Liver (tissue), 9 donors: ENCODE results near the gene PRR16. TPM values are rescaled to one million over a fixed set of nuclear protein-coding genes. Genes with fewer than 3 reads are reported as not detected.

Experiments
- DNase-seq: peaks from one replicate; pipeline ENCODE4 v3.0.0-alpha.2; 2017; ENCODE audit warnings: low spot score
- H3K27ac ChIP-seq, 2 donors: one replicate each; pipeline ENCODE4 v1.7.0; 2013; ENCODE audit warnings: inconsistent platforms in 2 of 2, low read length in 2 of 2, control low read depth in 1 of 2, low read depth in 1 of 2, mild to moderate bottlenecking in 1 of 2
- H3K27me3 ChIP-seq, 4 donors: one replicate each; pipeline versions ENCODE4 v1.6.1 to v1.7.0; 2013; ENCODE audit warnings: low read length in 3 of 4, inconsistent platforms in 1 of 4, mild to moderate bottlenecking in 1 of 4, moderate library complexity in 1 of 4; ENCODE audit not compliant: control insufficient read depth in 4 of 4, insufficient read depth in 4 of 4
- H3K36me3 ChIP-seq, 4 donors: one replicate each; pipeline versions ENCODE4 v1.6.1 to v1.7.0; 2013; ENCODE audit warnings: low read length in 3 of 4, mild to moderate bottlenecking in 3 of 4, low read depth in 1 of 4, moderate library complexity in 1 of 4; ENCODE audit not compliant: control insufficient read depth in 4 of 4, insufficient read depth in 3 of 4
- H3K4me1 ChIP-seq, 4 donors: one replicate each; pipeline versions ENCODE4 v1.6.1 to v1.7.0; 2013; ENCODE audit warnings: low read length in 3 of 4, mild to moderate bottlenecking in 3 of 4, moderate library complexity in 1 of 4; ENCODE audit not compliant: control insufficient read depth in 4 of 4, insufficient read depth in 4 of 4
- H3K4me3 ChIP-seq, 3 donors: one replicate each; pipeline versions ENCODE4 v1.6.1 to v1.7.0; 2013; ENCODE audit warnings: low read length in 3 of 3, control low read depth in 1 of 3, low read depth in 1 of 3, mild to moderate bottlenecking in 1 of 3
- H3K9ac ChIP-seq, 2 donors: one replicate each; pipeline ENCODE4 v1.7.0; 2013; ENCODE audit warnings: low read length in 2 of 2, mild to moderate bottlenecking in 2 of 2, moderate library complexity in 2 of 2, control low read depth in 1 of 2, low read depth in 1 of 2
- H3K9me3 ChIP-seq, 4 donors: one replicate each; pipeline versions ENCODE4 v1.6.1 to v1.7.0; 2013; ENCODE audit warnings: low read length in 3 of 4; ENCODE audit not compliant: control insufficient read depth in 4 of 4
- EGR1 ChIP-seq, 2 donors: IDR thresholded peaks; 2 replicates each; pipeline ENCODE4 v1.6.1; 2016 to 2018; ENCODE audit warnings: antibody characterized with exemption in 2 of 2, low read depth in 2 of 2
- FOXA1 ChIP-seq: IDR thresholded peaks from 2 replicates; pipeline ENCODE4 v1.6.1; 2016; ENCODE audit warnings: antibody characterized with exemption
- FOXA2 ChIP-seq: IDR thresholded peaks from 2 replicates; pipeline ENCODE4 v1.6.1; 2016; ENCODE audit warnings: antibody characterized with exemption
- GABPA ChIP-seq, 2 donors: IDR thresholded peaks in 1 of 2; conservative IDR thresholded peaks in 1 of 2; 2 replicates each; pipeline ENCODE4 v1.6.1; 2016; ENCODE audit warnings: antibody characterized with exemption in 2 of 2, mild to moderate bottlenecking in 1 of 2, moderate library complexity in 1 of 2
- HNF4A ChIP-seq, 2 donors: conservative IDR thresholded peaks; 2 replicates each; pipeline ENCODE4 v1.6.1; 2016; ENCODE audit warnings: antibody characterized with exemption in 2 of 2, mild to moderate bottlenecking in 2 of 2
- HNF4G ChIP-seq: IDR thresholded peaks from 2 replicates; pipeline ENCODE4 v1.6.1; 2016; ENCODE audit warnings: antibody characterized with exemption
- JUND ChIP-seq, 2 donors: IDR thresholded peaks; 2 replicates each; pipeline ENCODE4 v1.6.1; 2016; ENCODE audit warnings: antibody characterized with exemption in 2 of 2
- NR2F2 ChIP-seq: IDR thresholded peaks from 2 replicates; pipeline ENCODE4 v1.6.1; 2016; ENCODE audit warnings: antibody characterized with exemption
- RAD21 ChIP-seq, 2 donors: IDR thresholded peaks; 2 replicates each; pipeline ENCODE4 v1.6.1; 2016; ENCODE audit warnings: antibody characterized with exemption in 2 of 2, mild to moderate bottlenecking in 2 of 2
- RXRA ChIP-seq, 2 donors: IDR thresholded peaks; 2 replicates each; pipeline ENCODE4 v1.6.1; 2017 to 2018; ENCODE audit warnings: antibody characterized with exemption in 2 of 2, mild to moderate bottlenecking in 1 of 2
- TAF1 ChIP-seq: conservative IDR thresholded peaks from 2 replicates; pipeline ENCODE4 v1.6.1; 2016; ENCODE audit warnings: antibody characterized with exemption, mild to moderate bottlenecking
- YY1 ChIP-seq: IDR thresholded peaks from 2 replicates; pipeline ENCODE4 v1.6.1; 2016; ENCODE audit warnings: antibody characterized with exemption, mild to moderate bottlenecking
- WGBS: extraction: QIAGEN DNeasy Blood & Tissue Kit; methylation state at CpG from one replicate; pipeline ENCODE4 v1.1.7; 2013; 5-methylcytosine and 5-hydroxymethylcytosine counted together
- polyA plus RNA-seq, 2 donors: library from polyadenylated mRNA; stranded (reverse) in 1 of 2; unstranded in 1 of 2; fragments of 200-250 nt in 1 of 2; fragments of >200 nt in 1 of 2; fragmentation: Nextera tagmentation in 1 of 2; extraction: Ambion mirVana in 1 of 2; gene quantifications; one replicate each; pipeline versions ENCODE4 v1.2.1 to v1.2.3, GENCODE V29; 2013 to 2015
- total RNA-seq, 2 donors: library from RNA; depleted of rRNA; stranded (reverse); fragments of >200 nt; gene quantifications; one replicate each; pipeline ENCODE4 v1.2.3, GENCODE V29; 2014
- TF ChIP-seq, protein P1 (sequence below): IDR thresholded peaks from 2 replicates; pipeline ENCODE4 v1.6.1; 2016; ENCODE audit warnings: antibody characterized with exemption
- TF ChIP-seq, protein P2 (sequence below): IDR thresholded peaks from 2 replicates; pipeline ENCODE4 v1.6.1; 2016; ENCODE audit warnings: antibody characterized with exemption
- TF ChIP-seq, protein P3 (sequence below): fragments of 150-350 bp; IDR thresholded peaks from 2 replicates; pipeline ENCODE4 v1.5.1; 2017; ENCODE audit warnings: improper control_type of control experiment, low read depth, low read length; ENCODE audit not compliant: missing input control
- TF ChIP-seq, protein P4 (sequence below): IDR thresholded peaks from 2 replicates; pipeline ENCODE4 v1.6.1; 2016; ENCODE audit warnings: antibody characterized with exemption
- TF ChIP-seq, protein P5 (sequence below): IDR thresholded peaks from 2 replicates; pipeline ENCODE4 v1.6.1; 2016; ENCODE audit warnings: antibody characterized with exemption, mild to moderate bottlenecking
- donor health status: healthy.
- donor health status: healthy.
- donor health status: healthy.
- donor health status: healthy.
- donor health status: healthy.

The PRR16 gene
- total and polyA plus RNA-seq, 4 donors: 0.14 to 0.42 (median 0.21) TPM

DNA sequence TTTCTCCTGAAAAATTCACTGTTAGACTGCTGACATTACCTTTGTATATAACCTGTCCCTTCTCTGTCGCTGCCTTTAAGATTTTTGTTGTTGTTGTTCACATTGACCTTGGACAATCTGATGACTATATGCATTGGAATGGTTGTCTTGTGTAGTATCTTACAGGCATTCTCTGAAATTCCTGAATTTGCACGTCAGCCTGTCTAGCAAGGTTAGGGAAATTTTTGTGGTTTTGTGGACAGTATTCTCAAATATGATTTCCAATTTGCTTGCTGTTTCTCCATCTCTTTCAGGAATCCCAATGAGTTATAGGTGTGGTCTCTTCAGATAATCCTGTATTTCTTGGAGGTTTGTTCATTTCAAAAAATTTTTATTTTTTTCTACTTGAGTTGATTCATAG, 140.8 kb downstream of the PRR16 start (continued):
- TF ChIP-seq, protein P1, sequence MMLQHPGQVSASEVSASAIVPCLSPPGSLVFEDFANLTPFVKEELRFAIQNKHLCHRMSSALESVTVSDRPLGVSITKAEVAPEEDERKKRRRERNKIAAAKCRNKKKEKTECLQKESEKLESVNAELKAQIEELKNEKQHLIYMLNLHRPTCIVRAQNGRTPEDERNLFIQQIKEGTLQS: no peak
- no peak for TF ChIP-seq FOXA1
- TF ChIP-seq HNF4A (conservative IDR thresholded peaks at IDR 0.05): no peak

DNA sequence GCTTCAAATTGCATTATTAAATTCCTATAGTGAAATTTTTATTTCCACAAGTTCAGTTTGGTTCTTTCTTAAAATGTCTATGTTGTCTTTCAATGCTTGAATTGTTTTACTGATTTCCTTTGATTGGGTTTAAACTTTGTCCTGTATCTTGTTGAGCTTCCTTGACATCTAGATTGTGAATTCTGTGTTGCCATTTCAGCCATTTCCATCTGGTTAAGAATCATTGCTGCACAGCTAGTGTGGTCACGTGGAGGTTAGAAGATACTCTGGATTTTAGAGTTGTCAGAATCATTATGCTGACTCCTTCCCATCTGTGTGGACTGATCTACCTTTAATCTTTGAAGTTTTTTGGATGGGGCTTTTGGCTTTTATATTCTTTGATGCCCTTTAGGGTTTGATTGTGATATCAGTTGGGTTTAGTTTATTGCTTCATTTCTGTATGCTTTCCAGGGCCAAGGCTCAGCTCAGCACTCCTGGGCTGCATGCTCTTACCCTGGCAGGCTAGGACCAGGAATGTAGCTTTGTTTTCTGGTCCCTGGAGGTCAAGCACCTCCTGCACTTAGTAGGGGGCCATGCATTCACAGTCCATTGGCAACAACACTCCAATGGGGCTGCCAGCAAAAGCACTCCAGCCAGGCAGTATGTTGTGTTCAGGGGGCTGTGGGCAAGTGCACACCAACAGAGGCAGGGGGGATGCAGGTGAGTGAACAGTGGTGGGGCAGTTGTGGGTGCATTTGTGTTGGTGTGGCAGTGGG, 141.4 kb downstream of the PRR16 start:
- peaks cover 0 to 3% (median 0%) of the 10 kb centered on the region in 4 donors for H3K27me3 ChIP-seq
- H3K27ac ChIP-seq: no peak overlapping the region
- no peak overlapping the region for H3K9ac ChIP-seq
- no peaks in the 10 kb centered on the region for H3K9me3 ChIP-seq
- no peaks in the 10 kb centered on the region for H3K36me3 ChIP-seq
- no peak for TF ChIP-seq TAF1
- no peak for TF ChIP-seq YY1
- TF ChIP-seq RXRA (IDR thresholded peaks at IDR 0.05): no peak
- no peak for TF ChIP-seq RAD21 (IDR thresholded peaks at IDR 0.05)
- no peak for TF ChIP-seq FOXA1
- no peak for TF ChIP-seq NR2F2
- TF ChIP-seq, protein P2, sequence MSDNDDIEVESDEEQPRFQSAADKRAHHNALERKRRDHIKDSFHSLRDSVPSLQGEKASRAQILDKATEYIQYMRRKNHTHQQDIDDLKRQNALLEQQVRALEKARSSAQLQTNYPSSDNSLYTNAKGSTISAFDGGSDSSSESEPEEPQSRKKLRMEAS: no peak
- TF ChIP-seq, protein P3, sequence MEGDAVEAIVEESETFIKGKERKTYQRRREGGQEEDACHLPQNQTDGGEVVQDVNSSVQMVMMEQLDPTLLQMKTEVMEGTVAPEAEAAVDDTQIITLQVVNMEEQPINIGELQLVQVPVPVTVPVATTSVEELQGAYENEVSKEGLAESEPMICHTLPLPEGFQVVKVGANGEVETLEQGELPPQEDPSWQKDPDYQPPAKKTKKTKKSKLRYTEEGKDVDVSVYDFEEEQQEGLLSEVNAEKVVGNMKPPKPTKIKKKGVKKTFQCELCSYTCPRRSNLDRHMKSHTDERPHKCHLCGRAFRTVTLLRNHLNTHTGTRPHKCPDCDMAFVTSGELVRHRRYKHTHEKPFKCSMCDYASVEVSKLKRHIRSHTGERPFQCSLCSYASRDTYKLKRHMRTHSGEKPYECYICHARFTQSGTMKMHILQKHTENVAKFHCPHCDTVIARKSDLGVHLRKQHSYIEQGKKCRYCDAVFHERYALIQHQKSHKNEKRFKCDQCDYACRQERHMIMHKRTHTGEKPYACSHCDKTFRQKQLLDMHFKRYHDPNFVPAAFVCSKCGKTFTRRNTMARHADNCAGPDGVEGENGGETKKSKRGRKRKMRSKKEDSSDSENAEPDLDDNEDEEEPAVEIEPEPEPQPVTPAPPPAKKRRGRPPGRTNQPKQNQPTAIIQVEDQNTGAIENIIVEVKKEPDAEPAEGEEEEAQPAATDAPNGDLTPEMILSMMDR: no peak
- H3K4me1 ChIP-seq: no peaks in the 10 kb centered on the region
- H3K4me3 ChIP-seq: no peak overlapping the region
- 77% methylated on average over 1 of the region's 1 CpG for WGBS
- DNase-seq: no peak

DNA sequence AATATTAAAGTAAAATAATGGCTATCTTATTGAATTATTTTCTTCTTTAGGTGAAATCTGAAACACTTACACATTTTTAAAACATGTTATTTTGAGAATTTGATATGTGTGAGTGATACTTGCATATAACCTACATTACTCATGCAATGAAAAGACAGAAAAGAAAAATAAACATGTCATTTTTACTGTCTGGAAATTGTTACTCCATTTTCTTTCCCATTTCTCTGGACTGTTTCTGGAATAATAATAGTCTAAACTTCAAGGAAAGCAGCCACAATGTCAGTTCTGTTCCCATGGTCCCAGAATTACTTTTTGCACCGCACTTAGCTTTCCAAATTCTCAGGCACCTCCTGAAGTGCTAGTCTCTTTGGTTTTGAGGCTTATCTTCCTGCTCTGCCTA, 145.5 kb downstream of the PRR16 start:
- H3K4me3 ChIP-seq: no peak overlapping the region
- peaks cover 0 to 3% (median 0%) of the 10 kb centered on the region in 4 donors for H3K9me3 ChIP-seq
- no peaks in the 10 kb centered on the region for H3K4me1 ChIP-seq
- no peaks in the 10 kb centered on the region for H3K36me3 ChIP-seq
- no peak overlapping the region for H3K27ac ChIP-seq
- DNase-seq: no peak
- 75% methylated on average over 1 of the region's 1 CpG for WGBS
- peaks cover 0 to 3% (median 0%) of the 10 kb centered on the region in 4 donors for H3K27me3 ChIP-seq
- TF ChIP-seq JUND (IDR thresholded peaks at IDR 0.05): no peak
- TF ChIP-seq, protein P2: no peak
- TF ChIP-seq, protein P4, sequence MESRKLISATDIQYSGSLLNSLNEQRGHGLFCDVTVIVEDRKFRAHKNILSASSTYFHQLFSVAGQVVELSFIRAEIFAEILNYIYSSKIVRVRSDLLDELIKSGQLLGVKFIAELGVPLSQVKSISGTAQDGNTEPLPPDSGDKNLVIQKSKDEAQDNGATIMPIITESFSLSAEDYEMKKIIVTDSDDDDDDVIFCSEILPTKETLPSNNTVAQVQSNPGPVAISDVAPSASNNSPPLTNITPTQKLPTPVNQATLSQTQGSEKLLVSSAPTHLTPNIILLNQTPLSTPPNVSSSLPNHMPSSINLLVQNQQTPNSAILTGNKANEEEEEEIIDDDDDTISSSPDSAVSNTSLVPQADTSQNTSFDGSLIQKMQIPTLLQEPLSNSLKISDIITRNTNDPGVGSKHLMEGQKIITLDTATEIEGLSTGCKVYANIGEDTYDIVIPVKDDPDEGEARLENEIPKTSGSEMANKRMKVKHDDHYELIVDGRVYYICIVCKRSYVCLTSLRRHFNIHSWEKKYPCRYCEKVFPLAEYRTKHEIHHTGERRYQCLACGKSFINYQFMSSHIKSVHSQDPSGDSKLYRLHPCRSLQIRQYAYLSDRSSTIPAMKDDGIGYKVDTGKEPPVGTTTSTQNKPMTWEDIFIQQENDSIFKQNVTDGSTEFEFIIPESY: no peak
- TF ChIP-seq, protein P3: no peak
- TF ChIP-seq, protein P5, sequence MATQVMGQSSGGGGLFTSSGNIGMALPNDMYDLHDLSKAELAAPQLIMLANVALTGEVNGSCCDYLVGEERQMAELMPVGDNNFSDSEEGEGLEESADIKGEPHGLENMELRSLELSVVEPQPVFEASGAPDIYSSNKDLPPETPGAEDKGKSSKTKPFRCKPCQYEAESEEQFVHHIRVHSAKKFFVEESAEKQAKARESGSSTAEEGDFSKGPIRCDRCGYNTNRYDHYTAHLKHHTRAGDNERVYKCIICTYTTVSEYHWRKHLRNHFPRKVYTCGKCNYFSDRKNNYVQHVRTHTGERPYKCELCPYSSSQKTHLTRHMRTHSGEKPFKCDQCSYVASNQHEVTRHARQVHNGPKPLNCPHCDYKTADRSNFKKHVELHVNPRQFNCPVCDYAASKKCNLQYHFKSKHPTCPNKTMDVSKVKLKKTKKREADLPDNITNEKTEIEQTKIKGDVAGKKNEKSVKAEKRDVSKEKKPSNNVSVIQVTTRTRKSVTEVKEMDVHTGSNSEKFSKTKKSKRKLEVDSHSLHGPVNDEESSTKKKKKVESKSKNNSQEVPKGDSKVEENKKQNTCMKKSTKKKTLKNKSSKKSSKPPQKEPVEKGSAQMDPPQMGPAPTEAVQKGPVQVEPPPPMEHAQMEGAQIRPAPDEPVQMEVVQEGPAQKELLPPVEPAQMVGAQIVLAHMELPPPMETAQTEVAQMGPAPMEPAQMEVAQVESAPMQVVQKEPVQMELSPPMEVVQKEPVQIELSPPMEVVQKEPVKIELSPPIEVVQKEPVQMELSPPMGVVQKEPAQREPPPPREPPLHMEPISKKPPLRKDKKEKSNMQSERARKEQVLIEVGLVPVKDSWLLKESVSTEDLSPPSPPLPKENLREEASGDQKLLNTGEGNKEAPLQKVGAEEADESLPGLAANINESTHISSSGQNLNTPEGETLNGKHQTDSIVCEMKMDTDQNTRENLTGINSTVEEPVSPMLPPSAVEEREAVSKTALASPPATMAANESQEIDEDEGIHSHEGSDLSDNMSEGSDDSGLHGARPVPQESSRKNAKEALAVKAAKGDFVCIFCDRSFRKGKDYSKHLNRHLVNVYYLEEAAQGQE: no peak
- TF ChIP-seq NR2F2: no peak
- TF ChIP-seq YY1: no peak
- no peak for TF ChIP-seq RAD21 (IDR thresholded peaks at IDR 0.05)
- no peak for TF ChIP-seq FOXA2
- TF ChIP-seq GABPA (IDR thresholded peaks at IDR 0.05 in 1 of 2, conservative IDR thresholded peaks at IDR 0.05 in 1 of 2): no peak
- no peak for TF ChIP-seq FOXA1
- TF ChIP-seq HNF4G: no peak
- no peak for TF ChIP-seq RXRA (IDR thresholded peaks at IDR 0.05)
- no peak for TF ChIP-seq HNF4A (conservative IDR thresholded peaks at IDR 0.05)
- TF ChIP-seq, protein P1: no peak
- TF ChIP-seq EGR1 (IDR thresholded peaks at IDR 0.05; ENCODE audit: low read depth in 2 of 2): no peak
- no peak for TF ChIP-seq TAF1
- H3K9ac ChIP-seq: no peak overlapping the region
